Posterior vena cava (tissue), 2 donors: ENCODE results near the gene STK10. TPM values are rescaled to one million over a fixed set of nuclear protein-coding genes. Genes with fewer than 3 reads are reported as not detected.
A peak's percentile ranks its signal among the peaks of the same experiment; 100 is the strongest.
"Not testable (repeated sequence)": the region's sequence is repeated elsewhere in the genome, so short reads cannot be mapped to it uniquely, and the experiment has no call there.

ENCODE experiments used
- DNase-seq: peaks from one replicate; pipeline ENCODE4 v3.0.0-alpha.2; 2020; ENCODE audit warnings: low spot score
- intact Hi-C, 2 donors: fragments of 100-400 bp; cut with DNase I; formaldehyde crosslinking; loops; one replicate each; pipeline versions ENCODE4 v1.14.1 to v1.14.2; 2022 to 2023
- long read RNA-seq, 2 donors: library from polyadenylated mRNA; unstranded; transcript quantifications; one replicate each; pipeline ENCODE4 v2.0.0, GENCODE V29; 2020 to 2021
- total RNA-seq, 2 donors: library from RNA; stranded (reverse); fragmentation: NEBNext Ultra II Directional; extraction: Animal tissue kit (Norgen Biotek cat#: 25700); gene quantifications; one replicate each; pipeline ENCODE4 v1.2.1, GENCODE V29; 2021
- donor health status: DM: yes; HTN: yes; CAD: no.
- donor health status: DM: yes; HTN: yes; CAD: no.

The STK10 gene
- 10 to 100 TPM; 25.2 to 33.6 TPM for total RNA-seq
- long read RNA-seq, donor 1, partial matches to known transcripts: 4 of 9 reads
- long read RNA-seq, donor 1, other reads (novel, unspliced or antisense): 5 of 9 reads
- long read RNA-seq, donor 2, partial matches to known transcripts: 7 of 11 reads
- long read RNA-seq, donor 2, other reads (novel, unspliced or antisense): 4 of 11 reads

- DNase-seq: peak; percentile 97
- intact Hi-C loops: loop anchor here (2.0 to 10.0 kb wide), 3 partner anchors 81 to 273 kb away; no protein-coding TSS in a partner anchor
These were observed at the start of gene STK10 for GRCh38 chr5:172188033-172188892. Gene STK10 (minus strand): TSS chr5:172188224. CDS start chr5:172188042, 182 bp downstream.

DNA sequence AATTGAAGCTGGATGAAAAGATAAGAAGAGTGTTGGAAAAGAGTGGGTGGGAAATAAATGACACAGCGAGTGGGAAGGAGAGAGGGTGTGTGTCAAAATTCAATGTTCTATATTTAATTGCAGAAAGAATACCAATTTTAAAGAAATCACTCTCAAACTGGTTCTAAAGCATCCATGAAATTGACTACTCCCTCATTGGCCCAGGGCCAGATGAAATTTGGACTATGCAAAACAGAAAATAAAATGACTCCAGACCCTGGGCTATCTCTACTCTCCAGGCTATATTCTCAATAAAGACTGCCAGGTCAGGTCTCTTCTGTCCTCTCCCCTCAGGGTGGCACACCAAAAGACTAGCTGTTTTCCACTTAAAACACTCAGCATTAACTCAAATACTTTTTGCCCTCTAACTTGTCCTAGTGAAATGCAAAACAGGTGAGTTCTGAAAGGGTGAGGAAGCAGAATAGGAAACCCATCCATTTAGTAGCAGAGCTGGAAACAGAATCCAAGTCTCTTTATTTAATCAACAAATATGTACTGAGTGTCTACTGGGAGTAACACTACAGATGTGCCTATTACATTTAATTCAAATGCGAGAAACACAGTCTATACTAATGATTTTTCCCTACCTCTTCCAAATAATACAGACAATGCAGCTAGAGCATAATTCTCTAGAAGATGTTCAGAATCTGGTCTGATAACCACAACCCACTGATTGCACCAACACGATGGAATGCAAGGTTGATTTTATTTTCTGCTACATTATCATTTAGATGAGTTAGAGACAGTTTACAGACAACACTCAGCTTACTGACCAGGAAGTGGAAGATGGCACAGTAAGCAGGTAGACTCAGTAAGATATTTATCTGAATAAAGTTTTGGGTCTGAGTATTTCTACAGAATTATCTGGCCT, 48.1 kb upstream of the STK10 start:
- intact Hi-C loops: no loop called here
- DNase-seq: no peak

GRCh38 chr5:172235132-172235780, 47.2 kb upstream of the STK10 start:
- DNase-seq: no peak
- intact Hi-C loops: no loop called here

DNA sequence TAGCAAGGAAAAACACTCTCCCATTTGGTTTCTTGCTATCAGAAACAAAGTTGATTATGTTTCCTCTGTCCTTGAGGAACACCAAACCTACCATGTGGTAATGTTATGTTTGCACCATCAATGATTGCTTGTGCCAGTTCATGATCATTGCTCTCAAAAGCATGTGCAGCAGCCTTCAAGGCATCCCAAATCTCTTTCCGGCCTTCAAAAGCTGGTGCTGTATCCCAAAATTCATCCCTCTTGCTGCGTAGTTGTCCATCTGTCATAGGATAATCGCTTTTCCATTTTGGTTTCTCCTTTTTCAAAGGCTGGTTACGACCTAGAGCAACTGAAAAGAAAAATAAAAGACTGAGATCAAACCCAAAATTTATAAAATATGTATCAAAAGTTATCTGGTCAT, 46.0 kb upstream of the STK10 start:
- DNase-seq: no peak
- intact Hi-C loops: no loop called here

DNA sequence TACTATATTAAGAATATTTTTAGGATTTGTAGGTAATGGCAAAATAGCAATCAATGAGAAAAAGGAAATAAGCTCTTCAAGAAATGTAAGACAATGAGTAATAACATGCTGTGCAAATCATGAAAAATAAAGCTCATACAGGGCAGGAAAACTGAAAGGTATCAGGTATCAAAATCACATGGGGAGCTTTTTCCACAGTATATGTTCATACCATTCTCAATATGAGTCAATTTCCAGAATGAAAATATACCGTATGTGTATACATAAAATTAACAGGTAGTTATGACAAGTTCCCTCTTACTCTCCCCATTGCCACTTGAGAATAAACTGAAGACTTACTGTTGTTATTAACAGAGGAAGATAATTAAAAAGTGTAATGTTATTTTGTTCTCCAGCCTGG, 41.9 kb upstream of the STK10 start:
- DNase-seq: no peak
- intact Hi-C loops: no loop called here

- no peak for DNase-seq
- intact Hi-C loops: no loop called here
These were observed 37.0 kb upstream of the STK10 start for GRCh38 chr5:172224996-172225395.

DNA sequence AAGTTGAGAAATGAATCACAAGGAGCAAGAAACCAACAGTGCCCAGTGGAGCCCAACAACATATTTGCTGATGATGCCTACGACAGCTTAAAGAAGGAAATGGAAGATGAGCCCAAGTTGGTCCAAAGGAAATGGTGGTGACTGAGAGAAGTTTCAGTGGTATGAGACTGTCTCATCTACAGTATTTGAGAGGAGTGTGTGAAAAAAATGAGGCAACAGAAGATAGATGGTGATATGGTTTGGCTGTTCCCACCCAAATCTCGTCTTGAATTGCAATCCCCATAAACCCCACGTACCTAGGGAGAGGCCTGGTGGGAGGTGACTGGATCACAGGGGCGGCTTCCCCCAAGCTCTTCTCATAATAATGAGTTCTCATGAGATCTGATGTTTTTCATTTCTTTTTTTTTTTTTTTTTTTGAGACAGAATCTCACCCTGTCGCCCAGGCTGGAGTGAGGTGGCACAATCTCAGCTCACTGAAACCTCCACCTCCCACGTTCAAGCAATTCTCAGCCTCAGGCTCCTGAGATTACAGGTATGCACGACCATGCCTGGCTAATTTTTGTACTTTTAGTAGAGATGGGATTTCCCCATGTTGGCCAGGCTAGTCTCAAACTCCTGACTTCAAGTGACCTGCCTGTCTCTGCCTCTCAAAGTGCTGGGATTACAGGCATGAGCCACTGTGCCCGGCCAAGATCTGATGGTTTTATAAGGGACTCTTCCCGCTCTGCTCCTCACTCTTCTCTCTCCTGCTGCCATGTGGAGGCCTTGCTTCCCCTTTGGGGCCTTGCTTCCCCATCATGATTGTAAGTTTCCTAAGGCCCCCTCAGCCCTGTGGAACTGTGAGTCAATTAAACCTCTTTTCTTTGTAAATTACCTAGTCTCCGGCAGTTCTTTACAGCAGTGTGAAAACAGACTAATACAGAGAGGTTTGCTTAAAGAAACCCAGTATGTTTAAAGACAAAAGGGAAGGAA, 36.2 kb upstream of the STK10 start:
- no peak for DNase-seq

DNA sequence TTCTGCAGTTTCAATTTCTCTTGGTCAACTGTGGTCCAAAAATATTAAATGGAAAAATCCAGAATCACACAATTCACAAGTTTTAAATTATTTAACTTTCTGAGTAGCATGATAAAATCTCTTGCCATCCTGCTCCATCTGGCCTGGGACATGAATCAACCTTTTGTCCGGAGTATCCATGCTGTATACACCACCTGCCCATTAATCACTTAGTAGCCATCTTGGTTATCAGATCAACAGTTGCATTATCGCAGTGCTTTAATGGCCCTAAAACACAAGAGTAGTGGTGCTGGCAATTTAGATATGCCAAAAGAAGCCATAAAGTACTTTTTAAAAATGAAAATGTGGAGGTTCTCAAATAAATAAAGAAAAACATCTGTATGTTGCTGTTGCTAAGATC, 31.3 kb upstream of the STK10 start:
- DNase-seq: no peak
- intact Hi-C loops: no loop called here

More for the DNA sequence above, 36.2 kb upstream of the STK10 start:
- intact Hi-C loops: no loop called here

DNA sequence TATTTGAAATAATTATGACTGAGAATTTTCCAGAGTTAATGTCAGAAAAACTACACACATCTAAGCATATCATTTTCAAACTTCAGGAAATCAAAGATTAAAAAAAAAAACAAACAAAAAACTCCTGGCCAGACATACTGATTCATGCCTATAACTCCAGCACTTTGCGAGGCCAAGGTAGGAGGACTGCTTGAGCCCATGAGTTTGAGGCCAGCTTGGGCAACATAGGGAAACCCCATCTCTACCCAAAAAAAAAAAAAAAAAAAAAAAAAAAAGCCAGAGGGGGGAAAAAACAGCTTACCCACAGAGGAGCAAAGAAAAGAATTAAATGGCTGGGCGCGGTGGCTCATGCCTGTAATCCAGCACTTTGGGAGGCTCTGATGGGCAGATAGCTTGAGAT, 28.3 kb upstream of the STK10 start:
- intact Hi-C loops: no loop called here
- no peak for DNase-seq

DNA sequence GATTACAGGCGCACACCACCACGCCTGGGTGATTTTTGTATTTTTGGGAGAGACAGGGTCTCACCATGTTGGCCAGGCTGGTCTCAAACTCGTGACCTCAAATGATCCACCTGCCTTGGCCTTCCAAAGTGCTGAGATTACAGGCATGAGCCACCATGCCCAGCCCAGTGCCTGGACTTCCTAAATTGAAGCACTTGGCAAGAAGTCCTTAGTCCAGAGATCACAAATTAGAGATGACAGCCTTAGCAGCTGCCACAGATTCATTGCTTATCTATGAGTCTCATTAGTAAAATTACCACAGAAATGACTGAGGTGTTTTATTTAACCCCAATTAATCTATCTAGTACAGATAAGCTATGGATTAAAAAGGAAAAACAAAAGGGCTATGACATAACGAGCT, 25.1 kb upstream of the STK10 start:
- no peak for DNase-seq
- intact Hi-C loops: no loop called here

- DNase-seq: no peak
- intact Hi-C loops: no loop called here
These were observed 23.7 kb upstream of the STK10 start for GRCh38 chr5:172211676-172212075.

GRCh38 chr5:172209714-172210113, 21.7 kb upstream of the STK10 start:
- intact Hi-C loops: no loop called here
- no peak for DNase-seq

DNA sequence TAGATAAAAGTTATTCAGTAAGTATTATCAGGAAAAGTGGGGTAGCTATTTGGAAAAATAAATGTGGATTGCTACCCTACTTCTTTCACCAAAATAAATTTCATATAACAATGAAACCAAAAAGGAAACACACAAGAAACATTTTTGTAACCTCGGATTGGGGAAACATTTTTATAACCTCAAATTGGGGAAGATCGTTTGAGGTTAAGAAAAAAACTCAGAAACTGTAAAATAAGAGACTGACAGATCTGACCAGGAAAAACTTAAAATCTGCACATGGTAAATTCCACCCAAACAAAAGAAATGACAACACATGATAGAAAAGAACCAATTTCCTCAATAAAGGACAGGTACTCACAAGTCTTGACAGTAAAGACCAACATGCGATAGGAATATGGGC, 19.5 kb upstream of the STK10 start:
- DNase-seq: no peak
- intact Hi-C loops: no loop called here

GRCh38 chr5:172205984-172206383, 18.0 kb upstream of the STK10 start:
- intact Hi-C loops, DNase-seq: not testable (repeated sequence)

- intact Hi-C loops: no loop called here
These were observed 12.5 kb upstream of the STK10 start for GRCh38 chr5:172200476-172200875.

GRCh38 chr5:172199446-172199845, 11.4 kb upstream of the STK10 start:
- intact Hi-C loops: no loop called here
- no peak for DNase-seq

More at GRCh38 chr5:172200476-172200875, 12.5 kb upstream of the STK10 start:
- DNase-seq: no peak

GRCh38 chr5:172197775-172198174, 9.8 kb upstream of the STK10 start:
- intact Hi-C loops, DNase-seq: not testable (repeated sequence)
